Measurements from ENCODE around the gene ALDH5A1. TPM values are rescaled to one million over a fixed set of nuclear protein-coding genes. Genes with fewer than 3 reads are reported as not detected.
A peak's percentile ranks its signal among the peaks of the same experiment; 100 is the strongest.

Gene ALDH5A1
- total RNA-seq, 1 donor from 2014 or later: 14.7 TPM

GRCh38 chr6:24492475-24492874, 2.3 kb upstream of the ALDH5A1 start:
- Mint-ChIP-seq H3K27ac (no peak overlapping the region), H3K4me1 (ENCODE audit: unreplicated experiment) (peaks cover 11% of the 10 kb centered on the region), H3K9me3 (peaks cover 3% of the 10 kb centered on the region), H3K27me3 (peaks cover 4% of the 10 kb centered on the region), H3K36me3 (peaks cover 6% of the 10 kb centered on the region), H3K4me3 (no peak overlapping the region)
- no peak for DNase-seq (ENCODE audit: extremely low spot score, unreplicated experiment)
- peak; percentile 60 for TF ChIP-seq CTCF (conservative IDR thresholded peaks at IDR 0.05)

GRCh38 chr6:24493945-24494820, 586 bp upstream of the ALDH5A1 start:
- Mint-ChIP-seq H3K36me3 (peaks cover 12% of the 10 kb centered on the region), H3K27ac (peak overlapping the region; percentile 21), H3K9me3 (peaks cover 3% of the 10 kb centered on the region), H3K4me1 (ENCODE audit: unreplicated experiment) (peaks cover 11% of the 10 kb centered on the region), H3K27me3 (peaks cover 4% of the 10 kb centered on the region), H3K4me3 (peak overlapping the region; percentile 87)
- no peak for TF ChIP-seq CTCF (conservative IDR thresholded peaks at IDR 0.05)
- DNase-seq (ENCODE audit: extremely low spot score, unreplicated experiment): no peak

GRCh38 chr6:24497254-24497970, 2.6 kb downstream of the ALDH5A1 start:
- Mint-ChIP-seq H3K4me1 (ENCODE audit: unreplicated experiment) (peaks cover 11% of the 10 kb centered on the region), H3K27ac (no peak overlapping the region)

GRCh38 chr6:24500683-24501082, 5.9 kb downstream of the ALDH5A1 start:
- no peak for TF ChIP-seq CTCF (conservative IDR thresholded peaks at IDR 0.05)
- H3K4me1 Mint-ChIP-seq (ENCODE audit: unreplicated experiment): peaks cover 6% of the 10 kb centered on the region
- DNase-seq (ENCODE audit: extremely low spot score, unreplicated experiment): no peak
- H3K9me3 Mint-ChIP-seq: peaks cover 3% of the 10 kb centered on the region
- H3K27ac Mint-ChIP-seq: no peak overlapping the region
- no peak overlapping the region for H3K4me3 Mint-ChIP-seq
- H3K27me3 Mint-ChIP-seq: no peaks in the 10 kb centered on the region
- H3K36me3 Mint-ChIP-seq: peaks cover 22% of the 10 kb centered on the region

More at GRCh38 chr6:24497254-24497970, 2.6 kb downstream of the ALDH5A1 start:
- no peak for TF ChIP-seq CTCF (conservative IDR thresholded peaks at IDR 0.05)
- H3K4me3 Mint-ChIP-seq: peak overlapping the region; percentile 6
- H3K36me3 Mint-ChIP-seq: peaks cover 12% of the 10 kb centered on the region
- DNase-seq (ENCODE audit: extremely low spot score, unreplicated experiment): no peak
- peaks cover 3% of the 10 kb centered on the region for H3K9me3 Mint-ChIP-seq
- H3K27me3 Mint-ChIP-seq: peaks cover 4% of the 10 kb centered on the region

- H3K36me3 Mint-ChIP-seq: peaks cover 21% of the 10 kb centered on the region
- no peak overlapping the region for H3K27ac Mint-ChIP-seq
- no peak for TF ChIP-seq CTCF (conservative IDR thresholded peaks at IDR 0.05)
- peaks cover 3% of the 10 kb centered on the region for H3K9me3 Mint-ChIP-seq
- peaks cover 4% of the 10 kb centered on the region for H3K4me1 Mint-ChIP-seq (ENCODE audit: unreplicated experiment)
- DNase-seq (ENCODE audit: extremely low spot score, unreplicated experiment): no peak
- no peak overlapping the region for H3K4me3 Mint-ChIP-seq
- no peaks in the 10 kb centered on the region for H3K27me3 Mint-ChIP-seq
Measured at GRCh38 chr6:24501374-24501773, 6.6 kb downstream of the ALDH5A1 start.
